Peyer's patch (tissue), 4 donors: ENCODE measurements around the gene CYP24A1. TPM values are rescaled to one million over a fixed set of nuclear protein-coding genes. Genes with fewer than 3 reads are reported as not detected.

Experiments
- DNase-seq, 3 donors: peaks; one replicate each; pipeline ENCODE4 v3.0.0-alpha.2; 2017 to 2019
- H3K27ac ChIP-seq, 4 donors: fragments of 200-600 bp; sonication (generic); one replicate each; pipeline ENCODE4 v1.5.1; 2016 to 2019
- H3K27me3 ChIP-seq, 2 donors: fragments of 200-600 bp; sonication (generic); one replicate each; pipeline ENCODE4 v1.5.1; 2019
- H3K36me3 ChIP-seq, 3 donors: fragments of 200-600 bp; sonication (generic); one replicate each; pipeline ENCODE4 v1.5.1; 2016 to 2019
- H3K4me1 ChIP-seq, 4 donors: fragments of 200-600 bp; sonication (generic); one replicate each; pipeline ENCODE4 v1.5.1; 2016 to 2019
- H3K4me3 ChIP-seq, 4 donors: fragments of 200-600 bp; sonication (generic); 1 replicate in 3 of 4; 2 replicates in 1 of 4; pipeline ENCODE4 v1.5.1; 2016 to 2019; ENCODE audit warnings: mild to moderate bottlenecking in 1 of 4
- H3K9me3 ChIP-seq, 4 donors: fragments of 200-600 bp; sonication (generic); one replicate each; pipeline ENCODE4 v1.5.1; 2016 to 2019; ENCODE audit warnings: mild to moderate bottlenecking in 1 of 4
- CTCF ChIP-seq, 6 experiments: fragments of 450-650 bp in 4 of 6; fragments of 200-600 bp in 2 of 6; sonication (generic) in 1 of 6; IDR thresholded peaks; one replicate each; pipeline ENCODE4 v1.5.1; 2017 to 2019; ENCODE audit warnings: antibody characterized with exemption in 6 of 6, mild to moderate bottlenecking in 3 of 6, moderate library complexity in 1 of 6
- POLR2A ChIP-seq, 2 donors: fragments of 450-650 bp; IDR thresholded peaks; one replicate each; pipeline ENCODE4 v1.5.1; 2017; ENCODE audit warnings: antibody characterized with exemption in 2 of 2, mild to moderate bottlenecking in 2 of 2, moderate library complexity in 2 of 2
- total RNA-seq, 4 donors: library from RNA; depleted of rRNA; stranded (reverse); fragments of >200 nt; gene quantifications; one replicate each; pipeline ENCODE4 v1.1.0, GENCODE V29; 2016

The CYP24A1 gene
- total RNA-seq, 4 donors from 2014 or later, result not detected

GRCh38 chr20:54170963-54171362, 2.8 kb downstream of the CYP24A1 start:
- no peak for DNase-seq
- peaks cover 0 to 29% of the 10 kb centered on the region in 2 donors for H3K27me3 ChIP-seq
- no peaks in the 10 kb centered on the region for H3K36me3 ChIP-seq
- TF ChIP-seq CTCF (IDR thresholded peaks at IDR 0.05), result no peak
- no peak for TF ChIP-seq POLR2A (IDR thresholded peaks at IDR 0.05)
- peaks cover 0 to 24% (median 0%) of the 10 kb centered on the region in 4 donors for H3K4me1 ChIP-seq
- no peak overlapping the region for H3K4me3 ChIP-seq
- H3K9me3 ChIP-seq, result no peaks in the 10 kb centered on the region
- no peak overlapping the region for H3K27ac ChIP-seq

- H3K4me1 ChIP-seq, result peaks cover 0 to 24% (median 0%) of the 10 kb centered on the region in 4 donors
- no peak overlapping the region for H3K4me3 ChIP-seq
- DNase-seq, result no peak
- H3K27ac ChIP-seq, result no peak overlapping the region
- no peaks in the 10 kb centered on the region for H3K36me3 ChIP-seq
- H3K27me3 ChIP-seq, result peaks cover 0 to 27% of the 10 kb centered on the region in 2 donors
- no peaks in the 10 kb centered on the region for H3K9me3 ChIP-seq
- TF ChIP-seq POLR2A (IDR thresholded peaks at IDR 0.05) (no peak), CTCF (IDR thresholded peaks at IDR 0.05) (no peak)
Measured at GRCh38 chr20:54170026-54170471, 3.7 kb downstream of the CYP24A1 start.

GRCh38 chr20:54168961-54169862, 4.6 kb downstream of the CYP24A1 start:
- Histone ChIP-seq H3K36me3 (no peaks in the 10 kb centered on the region), H3K9me3 (no peaks in the 10 kb centered on the region), H3K27me3 (peaks cover 0 to 19% of the 10 kb centered on the region in 2 donors), H3K27ac (no peak overlapping the region), H3K4me3 (no peak overlapping the region), H3K4me1 (peaks cover 0 to 17% (median 0%) of the 10 kb centered on the region in 4 donors)
- DNase-seq, result no peak
- TF ChIP-seq POLR2A (IDR thresholded peaks at IDR 0.05) (no peak), CTCF (IDR thresholded peaks at IDR 0.05) (no peak)

GRCh38 chr20:54167909-54168872, 5.6 kb downstream of the CYP24A1 start:
- no peaks in the 10 kb centered on the region for H3K9me3 ChIP-seq
- peaks cover 0 to 8% of the 10 kb centered on the region in 2 donors for H3K27me3 ChIP-seq
- peaks cover 0 to 7% (median 0%) of the 10 kb centered on the region in 4 donors for H3K4me1 ChIP-seq
- no peak for DNase-seq
- no peaks in the 10 kb centered on the region for H3K36me3 ChIP-seq
- no peak overlapping the region for H3K27ac ChIP-seq
- no peak for TF ChIP-seq CTCF (IDR thresholded peaks at IDR 0.05)
- no peak for TF ChIP-seq POLR2A (IDR thresholded peaks at IDR 0.05)
- H3K4me3 ChIP-seq, result no peak overlapping the region

GRCh38 chr20:54166987-54167662, 6.7 kb downstream of the CYP24A1 start:
- DNase-seq, result no peak
- Histone ChIP-seq H3K9me3 (no peaks in the 10 kb centered on the region), H3K4me1 (no peaks in the 10 kb centered on the region), H3K4me3 (no peak overlapping the region), H3K27me3 (no peaks in the 10 kb centered on the region), H3K27ac (no peak overlapping the region), H3K36me3 (no peaks in the 10 kb centered on the region)
- no peak for TF ChIP-seq CTCF (IDR thresholded peaks at IDR 0.05)
